H1 (cell line): ENCODE measurements around the gene MUC2.

Experiments
- EZH2 ChIP-seq: fragments of 200-600 bp; sonication (generic); IDR thresholded peaks from 2 replicates; pipeline ENCODE4 v1.7.1; 2012; ENCODE audit warnings: low read depth, mild to moderate bottlenecking, moderate library complexity, low read length, inconsistent platforms; ENCODE audit not compliant: severe bottlenecking
- JUN ChIP-seq: IDR thresholded peaks from 2 replicates; pipeline ENCODE4 v1.6.1; 2011; ENCODE audit warnings: low read depth, mild to moderate bottlenecking, improper control_type of control experiment, low read length
- RAD21 ChIP-seq, 2 experiments: IDR thresholded peaks in 1 of 2; conservative IDR thresholded peaks in 1 of 2; 2 replicates each; pipeline ENCODE4 v1.6.1; 2011; ENCODE audit warnings: low read depth in 2 of 2, low read length in 2 of 2, improper control_type of control experiment in 1 of 2, inconsistent platforms in 1 of 2, mild to moderate bottlenecking in 1 of 2, moderate library complexity in 1 of 2
- TF ChIP-seq, protein P1 (sequence below): IDR thresholded peaks from 2 replicates; pipeline ENCODE4 v1.6.1; 2012; ENCODE audit warnings: inconsistent platforms
- TF ChIP-seq, protein P2 (sequence below), 3 experiments: IDR thresholded peaks; 1 replicate in 2 of 3; 2 replicates in 1 of 3; pipeline versions ENCODE4 v1.5.1 to v1.6.1; 2011; ENCODE audit warnings: low read length in 3 of 3, mild to moderate bottlenecking in 3 of 3, inconsistent platforms in 2 of 3, low read depth in 1 of 3, moderate library complexity in 1 of 3; ENCODE audit not compliant: insufficient read depth in 1 of 3; ENCODE audit errors: control extremely low read depth in 1 of 3

DNA sequence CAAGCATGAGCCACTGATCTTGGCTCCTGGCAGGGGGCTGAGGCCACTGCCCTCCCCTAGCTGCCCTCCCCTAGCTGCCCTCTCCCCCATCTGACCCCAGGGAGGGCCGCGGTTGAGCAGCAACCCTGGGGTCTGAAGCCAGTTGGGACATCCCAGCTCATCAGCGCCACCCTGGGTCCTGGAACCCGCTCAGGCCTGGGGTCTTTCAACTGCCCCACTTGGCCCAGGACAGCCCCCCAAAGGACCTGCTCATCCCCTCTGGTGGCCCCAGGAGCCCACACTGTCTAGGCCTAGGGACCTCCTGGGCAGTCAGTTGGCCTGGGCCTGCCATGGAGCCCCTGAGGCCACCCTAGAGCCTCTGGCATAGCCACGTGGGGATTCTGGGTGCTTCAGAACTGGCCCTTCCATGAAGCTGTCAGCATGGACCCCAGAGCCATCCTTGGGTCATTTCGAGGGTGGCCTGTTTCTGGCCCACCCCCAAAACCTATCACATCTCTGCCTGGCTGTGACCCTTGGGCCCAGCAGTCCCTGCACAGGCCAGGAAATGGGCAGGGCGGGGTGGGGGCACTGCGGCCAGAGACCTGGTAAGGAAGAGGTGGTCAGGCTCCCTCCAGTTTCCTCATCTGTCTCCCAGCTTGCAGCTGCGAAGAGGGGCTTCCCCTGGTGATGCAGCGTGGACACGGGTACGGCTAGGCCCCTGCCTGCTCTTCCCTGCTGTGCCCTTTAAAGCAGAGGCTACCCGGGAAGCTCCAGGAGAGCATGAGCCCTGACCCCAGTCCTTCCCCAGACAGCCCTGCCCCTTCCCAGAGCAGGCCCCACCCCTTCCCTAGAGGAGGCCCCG is 37.9 kb downstream of the MUC2 start:
- no peak for TF ChIP-seq JUN
- TF ChIP-seq, protein P1, sequence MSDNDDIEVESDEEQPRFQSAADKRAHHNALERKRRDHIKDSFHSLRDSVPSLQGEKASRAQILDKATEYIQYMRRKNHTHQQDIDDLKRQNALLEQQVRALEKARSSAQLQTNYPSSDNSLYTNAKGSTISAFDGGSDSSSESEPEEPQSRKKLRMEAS: no peak
- TF ChIP-seq EZH2: no peak
- TF ChIP-seq, protein P2, sequence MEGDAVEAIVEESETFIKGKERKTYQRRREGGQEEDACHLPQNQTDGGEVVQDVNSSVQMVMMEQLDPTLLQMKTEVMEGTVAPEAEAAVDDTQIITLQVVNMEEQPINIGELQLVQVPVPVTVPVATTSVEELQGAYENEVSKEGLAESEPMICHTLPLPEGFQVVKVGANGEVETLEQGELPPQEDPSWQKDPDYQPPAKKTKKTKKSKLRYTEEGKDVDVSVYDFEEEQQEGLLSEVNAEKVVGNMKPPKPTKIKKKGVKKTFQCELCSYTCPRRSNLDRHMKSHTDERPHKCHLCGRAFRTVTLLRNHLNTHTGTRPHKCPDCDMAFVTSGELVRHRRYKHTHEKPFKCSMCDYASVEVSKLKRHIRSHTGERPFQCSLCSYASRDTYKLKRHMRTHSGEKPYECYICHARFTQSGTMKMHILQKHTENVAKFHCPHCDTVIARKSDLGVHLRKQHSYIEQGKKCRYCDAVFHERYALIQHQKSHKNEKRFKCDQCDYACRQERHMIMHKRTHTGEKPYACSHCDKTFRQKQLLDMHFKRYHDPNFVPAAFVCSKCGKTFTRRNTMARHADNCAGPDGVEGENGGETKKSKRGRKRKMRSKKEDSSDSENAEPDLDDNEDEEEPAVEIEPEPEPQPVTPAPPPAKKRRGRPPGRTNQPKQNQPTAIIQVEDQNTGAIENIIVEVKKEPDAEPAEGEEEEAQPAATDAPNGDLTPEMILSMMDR (IDR thresholded peaks at IDR 0.05; ENCODE audit: control extremely low read depth in 1 of 3, insufficient read depth in 1 of 3, low read depth in 1 of 3, low read length in 3 of 3): no peak
- TF ChIP-seq RAD21 (IDR thresholded peaks at IDR 0.05 in 1 of 2, conservative IDR thresholded peaks at IDR 0.05 in 1 of 2; ENCODE audit: low read depth in 2 of 2, low read length in 2 of 2): no peak
